SH-SY5Y (cell line): ENCODE results near the gene TRIM9.

Experiments used
- GATA2 ChIP-seq: IDR thresholded peaks from 2 replicates; pipeline ENCODE4 v1.6.1; 2011; ENCODE audit warnings: mild to moderate bottlenecking, low read depth, low read length
- GATA3 ChIP-seq: IDR thresholded peaks from 2 replicates; pipeline ENCODE4 v1.6.1; 2011; ENCODE audit warnings: low read depth, mild to moderate bottlenecking, low read length, moderate library complexity

- TF ChIP-seq GATA3, result no peak
- no peak for TF ChIP-seq GATA2
These were observed 122.2 kb downstream of the TRIM9 start for GRCh38 chr14:50972734-50973133.
